ENCODE results near the gene PRDM16.

Gene PRDM16

GRCh38 chr1:3176028-3176427 is 107.0 kb downstream of the PRDM16 start:
- DNase-seq (ENCODE audit: extremely low read depth in 1 of 2, low read depth in 1 of 2), result no peak

DNA sequence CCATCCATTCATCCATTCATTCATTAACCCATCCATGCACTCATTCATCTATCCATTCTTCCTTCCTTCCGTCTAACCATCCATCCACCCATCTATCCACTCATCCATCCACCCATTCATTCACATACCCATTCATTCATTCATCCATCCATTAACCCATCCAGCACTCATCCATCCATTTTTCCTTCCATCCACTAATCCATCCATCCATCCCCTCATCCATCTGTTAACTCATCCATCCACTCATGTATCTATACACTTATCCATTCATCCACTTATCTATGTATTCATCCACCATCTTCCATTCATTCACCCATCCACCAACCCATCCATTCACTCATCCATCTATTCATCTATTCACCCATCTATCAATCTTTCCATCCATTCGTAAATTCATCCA is 107.8 kb downstream of the PRDM16 start:
- no peak for DNase-seq (ENCODE audit: extremely low read depth in 1 of 2, low read depth in 1 of 2)

DNA sequence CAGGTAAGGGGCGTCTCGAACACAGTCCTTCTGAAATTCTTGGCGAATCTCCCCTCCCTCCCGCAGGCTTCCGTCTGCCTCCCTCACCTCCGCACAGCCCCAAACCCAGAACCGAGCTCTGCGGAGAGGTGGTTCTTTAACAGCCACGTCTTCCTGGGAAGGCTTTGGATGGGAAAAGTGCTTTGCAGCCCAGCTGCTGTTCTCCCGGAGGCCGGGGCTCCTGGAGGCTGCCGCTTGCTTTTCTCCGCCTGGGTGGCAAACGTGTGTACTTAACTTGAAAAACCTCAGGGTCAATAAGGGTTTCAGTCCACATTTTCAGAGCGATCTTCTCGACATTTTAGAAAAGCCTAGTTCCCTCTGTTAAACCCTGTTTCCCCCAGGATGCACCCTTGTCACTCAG is 109.3 kb downstream of the PRDM16 start:
- no peak for DNase-seq (ENCODE audit: extremely low read depth in 1 of 2, low read depth in 1 of 2)

DNA sequence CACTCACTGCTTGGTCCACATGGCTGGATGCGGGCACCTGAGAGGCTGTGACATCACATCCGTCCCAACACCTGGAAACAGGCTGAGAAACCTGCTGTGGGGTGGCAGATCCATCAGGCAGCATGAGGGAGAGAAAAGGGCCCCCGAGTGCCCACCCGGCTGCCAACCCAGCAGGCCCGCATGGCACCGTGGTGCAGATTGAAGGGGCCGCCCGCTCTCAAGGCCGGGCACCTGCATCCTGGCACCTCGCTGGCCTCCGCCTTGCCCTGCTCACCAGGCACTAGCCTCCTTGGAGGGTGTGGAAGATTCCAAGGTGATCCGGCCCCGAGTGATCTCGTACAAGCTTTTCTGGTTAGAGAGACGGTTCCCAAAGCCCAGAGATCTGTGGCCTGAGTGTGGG is 110.5 kb downstream of the PRDM16 start:
- DNase-seq (ENCODE audit: extremely low read depth in 1 of 2, low read depth in 1 of 2), result no peak

DNA sequence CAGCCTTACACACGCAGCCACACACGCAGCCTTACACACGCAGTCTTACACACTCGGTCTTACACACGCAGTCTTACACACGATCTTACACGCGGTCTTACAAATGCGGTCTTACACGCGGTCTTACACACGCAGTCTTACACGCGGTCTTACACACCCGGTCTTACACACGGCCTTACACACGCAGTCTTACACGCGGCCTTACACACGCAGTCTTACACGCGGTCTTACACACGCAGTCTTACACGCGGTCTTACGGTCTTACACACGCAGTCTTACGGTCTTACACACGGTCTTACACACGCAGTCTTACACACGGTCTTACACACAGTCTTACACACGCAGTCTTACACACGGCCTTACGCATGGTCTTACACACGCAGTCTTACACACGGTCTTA is 111.9 kb downstream of the PRDM16 start:
- DNase-seq (ENCODE audit: extremely low read depth in 1 of 2, low read depth in 1 of 2), result no peak

DNA sequence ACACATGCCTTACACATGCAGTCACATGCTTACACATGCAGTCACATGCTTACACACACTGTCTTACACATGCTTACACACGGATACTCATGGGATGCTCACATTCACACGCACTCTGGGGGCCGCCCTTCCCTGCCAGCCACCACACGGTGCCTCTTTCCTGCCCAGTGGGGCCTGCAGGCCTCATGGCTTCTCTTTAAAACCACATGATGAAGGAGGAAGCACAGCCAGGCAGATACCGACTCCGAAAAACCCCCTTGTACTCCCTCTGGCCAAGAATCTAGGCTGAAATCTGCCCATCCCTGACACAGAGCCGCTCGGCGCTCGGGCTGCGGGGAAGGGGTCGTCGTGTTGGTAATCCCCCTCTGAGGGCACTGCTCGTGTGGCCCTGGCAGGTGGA is 113.0 kb downstream of the PRDM16 start:
- no peak for DNase-seq (ENCODE audit: extremely low read depth in 1 of 2, low read depth in 1 of 2)

GRCh38 chr1:3183411-3183810 is 114.4 kb downstream of the PRDM16 start:
- DNase-seq (ENCODE audit: extremely low read depth in 1 of 2, low read depth in 1 of 2), result no peak

DNA sequence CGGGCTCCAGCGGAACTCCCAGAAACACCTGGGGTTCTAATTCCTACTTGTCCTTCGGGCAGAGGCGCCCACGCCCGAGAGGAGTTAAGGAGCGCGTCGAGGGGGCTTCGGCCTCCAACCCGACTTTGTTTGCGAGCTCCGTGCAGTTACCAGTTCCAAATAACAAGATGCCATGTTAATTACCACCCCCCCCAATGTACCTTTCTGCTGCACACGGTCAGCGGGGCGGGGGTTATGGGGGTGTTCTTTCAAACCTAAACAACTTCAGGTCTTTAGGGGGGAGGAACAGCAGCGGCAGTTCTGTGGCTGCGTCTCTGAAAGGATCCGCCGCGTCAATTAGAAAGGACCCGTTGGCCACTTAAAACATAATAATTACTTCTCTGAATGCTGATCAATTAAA is 114.8 kb downstream of the PRDM16 start:
- no peak for DNase-seq (ENCODE audit: extremely low read depth in 1 of 2, low read depth in 1 of 2)

DNA sequence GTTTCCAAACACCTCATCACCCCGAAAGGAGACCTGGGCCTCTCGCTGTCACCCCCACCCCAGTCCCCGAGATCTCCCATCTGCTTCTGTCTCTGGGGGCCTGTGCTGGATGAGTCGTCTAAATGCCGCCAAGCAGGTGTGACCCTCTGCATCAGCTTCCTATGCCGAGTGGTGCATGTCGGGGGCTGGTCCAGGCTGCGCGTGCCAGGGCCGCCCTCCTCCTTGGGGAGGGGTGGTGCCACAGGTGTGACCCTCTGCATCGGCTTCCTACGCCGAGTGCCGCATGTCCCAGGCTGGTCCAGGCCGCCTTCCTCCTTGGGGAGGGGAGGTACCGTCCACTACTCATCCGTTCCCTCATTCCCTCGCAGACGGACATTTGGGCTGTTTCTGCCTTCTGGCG is 115.7 kb downstream of the PRDM16 start:
- no peak for DNase-seq (ENCODE audit: extremely low read depth in 1 of 2, low read depth in 1 of 2)

GRCh38 chr1:3185896-3186525 is 117.0 kb downstream of the PRDM16 start:
- no peak for DNase-seq (ENCODE audit: extremely low read depth in 1 of 2, low read depth in 1 of 2)

GRCh38 chr1:3186526-3186921 is 117.5 kb downstream of the PRDM16 start:
- DNase-seq (ENCODE audit: extremely low read depth in 1 of 2, low read depth in 1 of 2), result no peak

GRCh38 chr1:3187415-3188149 is 118.6 kb downstream of the PRDM16 start:
- DNase-seq (ENCODE audit: extremely low read depth in 1 of 2, low read depth in 1 of 2), result no peak

- no peak for DNase-seq (ENCODE audit: extremely low read depth in 1 of 2, low read depth in 1 of 2)
These were observed 119.4 kb downstream of the PRDM16 start for GRCh38 chr1:3188150-3188971.

DNA sequence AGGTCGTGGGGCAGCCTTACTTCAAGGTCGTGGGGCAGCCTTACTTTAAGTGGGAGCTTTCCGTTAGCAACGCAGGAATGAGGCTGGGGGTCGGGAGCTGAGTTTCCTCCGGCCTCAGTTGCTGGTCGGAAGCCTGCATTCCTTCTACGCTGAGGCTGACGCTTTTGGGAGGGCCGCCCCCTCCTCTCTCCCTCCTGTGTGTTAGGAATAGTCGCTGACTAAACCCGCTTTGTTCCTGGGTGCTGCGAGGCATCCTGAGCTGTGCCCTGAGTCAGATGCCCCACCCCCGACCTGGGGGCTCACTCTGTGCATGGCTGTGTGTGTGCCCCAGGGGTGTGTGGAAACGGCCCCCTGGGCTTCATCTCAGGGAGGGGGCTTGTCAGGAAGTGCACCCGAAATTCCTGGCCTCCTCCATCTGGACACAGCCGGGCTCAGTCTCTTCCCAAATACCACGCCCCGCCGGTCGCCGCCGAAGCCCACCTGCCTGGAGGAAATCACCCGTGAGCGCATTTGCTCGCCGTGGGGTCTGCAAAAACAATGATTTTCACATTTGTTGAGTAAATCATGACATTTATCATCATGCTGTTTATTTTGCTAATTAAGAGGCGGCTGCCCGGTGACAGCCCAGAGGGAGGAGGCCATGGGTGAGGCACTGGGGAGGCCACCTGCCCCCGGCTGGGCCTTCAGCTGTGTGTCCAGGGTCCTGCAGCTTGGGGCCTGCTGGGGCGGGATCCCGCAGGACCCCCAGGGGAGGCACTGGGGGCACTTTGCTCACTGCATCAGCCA is 121.4 kb downstream of the PRDM16 start:
- DNase-seq (ENCODE audit: extremely low read depth in 1 of 2, low read depth in 1 of 2), result no peak

DNA sequence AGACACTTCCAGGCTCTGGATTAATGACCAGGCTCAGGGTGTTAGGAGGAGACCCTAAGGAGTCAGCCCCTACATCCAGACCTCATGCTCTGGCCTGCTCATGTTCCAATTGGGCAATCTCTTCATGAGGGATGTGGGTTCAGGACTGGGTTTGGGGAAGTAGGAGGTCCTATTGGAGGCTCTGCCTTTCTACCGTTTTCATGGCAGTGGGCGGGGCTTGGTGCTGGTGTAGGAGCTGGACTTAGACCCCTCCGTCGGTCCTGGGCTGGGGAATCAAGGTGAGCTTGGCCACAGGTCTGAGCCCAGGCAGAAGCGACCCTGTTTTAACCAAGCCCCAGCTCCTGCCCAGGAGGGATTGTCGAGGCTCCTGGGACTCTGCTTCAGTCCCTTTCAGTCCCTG is 123.4 kb downstream of the PRDM16 start:
- no peak for DNase-seq (ENCODE audit: extremely low read depth in 1 of 2, low read depth in 1 of 2)

DNA sequence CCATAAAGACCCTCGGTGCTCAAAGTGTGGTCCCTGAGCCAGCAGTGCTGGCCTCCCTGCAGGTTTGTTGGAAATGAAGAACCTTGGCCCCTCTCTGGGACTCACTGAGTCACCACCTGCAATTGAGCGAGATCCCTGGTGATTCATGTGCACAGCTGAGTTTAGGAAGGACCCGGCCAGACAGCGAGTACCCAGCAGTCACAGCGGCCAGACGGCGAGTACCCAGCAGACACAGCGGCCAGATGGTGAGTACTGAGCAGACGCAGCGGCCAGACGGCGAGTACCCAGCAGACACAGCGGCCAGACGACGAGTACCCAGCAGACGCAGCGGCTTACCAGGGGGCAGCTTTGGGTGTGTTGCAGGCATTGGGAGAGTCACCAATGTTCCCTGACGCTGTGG is 123.8 kb downstream of the PRDM16 start:
- no peak for DNase-seq (ENCODE audit: extremely low read depth in 1 of 2, low read depth in 1 of 2)

GRCh38 chr1:3193811-3194210 is 124.8 kb downstream of the PRDM16 start:
- DNase-seq (ENCODE audit: extremely low read depth in 1 of 2, low read depth in 1 of 2), result no peak

GRCh38 chr1:3194760-3195479 is 125.9 kb downstream of the PRDM16 start:
- DNase-seq (ENCODE audit: extremely low read depth in 1 of 2, low read depth in 1 of 2), result no peak

- no peak for DNase-seq (ENCODE audit: extremely low read depth in 1 of 2, low read depth in 1 of 2)
These were observed 126.4 kb downstream of the PRDM16 start for GRCh38 chr1:3195480-3195815.

DNA sequence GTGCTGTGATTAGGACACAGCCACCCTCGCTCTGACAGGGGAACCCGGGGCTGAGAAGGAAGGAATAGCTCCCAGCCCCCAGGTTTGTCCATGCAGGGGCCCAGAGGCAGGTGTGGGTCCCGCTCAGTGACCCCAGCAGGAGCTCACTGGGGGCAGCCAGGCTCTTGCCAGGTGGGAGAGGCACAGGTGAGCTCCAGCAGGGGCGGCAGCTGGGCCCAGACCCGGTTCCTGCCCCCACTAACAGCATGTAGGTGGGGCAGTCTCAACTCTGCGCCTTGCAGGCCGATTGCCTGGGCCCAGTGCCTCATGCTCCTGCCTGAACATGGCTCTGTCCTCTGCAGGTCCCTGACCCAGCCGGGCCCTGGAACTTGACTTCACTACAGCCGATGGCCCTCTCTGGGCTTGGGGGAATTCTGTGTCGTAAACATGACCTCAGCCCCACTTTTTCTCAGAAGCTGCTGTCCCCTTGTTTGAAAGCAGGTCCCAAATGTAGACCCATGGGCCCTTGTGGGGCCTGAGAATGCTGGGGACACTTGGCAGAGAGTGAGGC is 127.0 kb downstream of the PRDM16 start:
- DNase-seq (ENCODE audit: extremely low read depth in 1 of 2, low read depth in 1 of 2), result no peak
